AG04450 (cell line): ENCODE measurements around the gene AXL. TPM values are rescaled to one million over a fixed set of nuclear protein-coding genes. Genes with fewer than 3 reads are reported as not detected.
"Not testable (repeated sequence)": the region's sequence is repeated elsewhere in the genome, so short reads cannot be mapped to it uniquely, and the experiment has no call there.

Source experiments
- CTCF ChIA-PET: fragments of 300-600, 350-600 bp; formaldehyde crosslinking; extraction: SDS; loops from one replicate; lab custom pipeline; 2022; ENCODE audit warnings: antibody characterized with exemption, inconsistent platforms; lab: Charles Lee
- POLR2A ChIA-PET: fragments of 350-600 bp; formaldehyde crosslinking; extraction: SDS; loops from one replicate; lab custom pipeline; 2021; ENCODE audit warnings: antibody characterized with exemption, inconsistent platforms; lab: Yijun Ruan, JAX
- DNase-seq: peaks from one replicate; pipeline ENCODE4 v3.0.0-alpha.2; 2011; ENCODE audit warnings: low read depth, low spot score
- H3K27ac ChIP-seq: one replicate; pipeline ENCODE4 v1.5.1; 2012; ENCODE audit warnings: low read depth, low read length, control low read depth
- H3K27me3 ChIP-seq: one replicate; pipeline ENCODE4 v1.6.0; 2012; ENCODE audit warnings: low read length; ENCODE audit not compliant: control insufficient read depth, insufficient read depth
- H3K4me3 ChIP-seq: 2 replicates; pipeline ENCODE4 v1.5.1; 2011; ENCODE audit warnings: mild to moderate bottlenecking, low read depth, low read length, control low read depth
- H3K9me3 ChIP-seq: 2 replicates; pipeline ENCODE4 v1.5.1; 2012; ENCODE audit warnings: low read length; ENCODE audit not compliant: control insufficient read depth, insufficient read depth
- CTCF ChIP-seq: IDR thresholded peaks from 2 replicates; pipeline ENCODE4 v1.5.1; 2011; ENCODE audit warnings: low read depth, low read length, control low read depth, inconsistent platforms
- polyA plus RNA-seq: library from polyadenylated mRNA; depleted of rRNA; stranded (reverse); fragments of >200 nt; gene quantifications from 2 replicates; pipeline ENCODE4 v1.2.3, GENCODE V29; 2011

AXL gene
- polyA plus RNA-seq, 1 experiment: 210 TPM

- no peak for DNase-seq
- no peak overlapping the region for H3K4me3 ChIP-seq
- CTCF ChIA-PET: no interaction called here
- H3K9me3 ChIP-seq: no peaks in the 10 kb centered on the region
- POLR2A ChIA-PET: no interaction called here
- no peak overlapping the region for H3K27ac ChIP-seq
- H3K27me3 ChIP-seq: no peaks in the 10 kb centered on the region
- no peak for TF ChIP-seq CTCF
These were observed 54.1 kb downstream of the AXL start for GRCh38 chr19:41273076-41273475.

GRCh38 chr19:41274802-41275201 is 55.8 kb downstream of the AXL start:
- Histone ChIP-seq H3K4me3 (no peak overlapping the region), H3K27ac (no peak overlapping the region), H3K27me3 (no peaks in the 10 kb centered on the region), H3K9me3 (no peaks in the 10 kb centered on the region)
- POLR2A ChIA-PET: interaction anchor here (0.7 kb wide), 1 partner anchor 11 kb away, joined by 5 read pairs; the partner anchor contains the start of gene HNRNPUL1
- DNase-seq: no peak
- CTCF ChIA-PET: interaction anchor here (1.1 to 1.2 kb wide), 2 partner anchors 12 to 34 kb away, joined by 3 to 4 read pairs; no protein-coding TSS in a partner anchor
- no peak for TF ChIP-seq CTCF

- no peak for DNase-seq
- Histone ChIP-seq H3K27ac (no peak overlapping the region), H3K4me3 (no peak overlapping the region), H3K27me3 (no peaks in the 10 kb centered on the region), H3K9me3 (no peaks in the 10 kb centered on the region)
- POLR2A ChIA-PET: no interaction called here
- no peak for TF ChIP-seq CTCF
- CTCF ChIA-PET: interaction anchor here (0.5 kb wide), 1 partner anchor 72 kb away, joined by 11 read pairs; no protein-coding TSS in a partner anchor
These were observed 57.2 kb downstream of the AXL start for GRCh38 chr19:41276231-41276630.

- H3K4me3 ChIP-seq: no peak overlapping the region
- no peak for TF ChIP-seq CTCF
- CTCF ChIA-PET: interaction anchor here (0.6 to 1.0 kb wide), 2 partner anchors 16 to 31 kb away, joined by 3 read pairs; no protein-coding TSS in a partner anchor
- H3K9me3 ChIP-seq: no peaks in the 10 kb centered on the region
- H3K27me3 ChIP-seq: no peaks in the 10 kb centered on the region
- H3K27ac ChIP-seq: no peak overlapping the region
- DNase-seq: no peak
- POLR2A ChIA-PET: interaction anchor here (0.7 kb wide), 1 partner anchor 524 kb away, joined by 5 read pairs; no protein-coding TSS in a partner anchor
These were observed 59.5 kb downstream of the AXL start for GRCh38 chr19:41278478-41278877.

- Histone ChIP-seq H3K27me3 (no peaks in the 10 kb centered on the region), H3K27ac (no peak overlapping the region), H3K4me3 (no peak overlapping the region), H3K9me3 (no peaks in the 10 kb centered on the region)
- ChIA-PET POLR2A (interaction anchor here (1.0 kb wide), 1 partner anchor 16 kb away, joined by 4 read pairs; no protein-coding TSS in a partner anchor), CTCF (interaction anchor here (0.6 to 1.4 kb wide), 2 partner anchors 20 to 26 kb away, joined by 3 read pairs; no protein-coding TSS in a partner anchor)
- DNase-seq: no peak
- TF ChIP-seq CTCF: no peak
These were observed 69.9 kb downstream of the AXL start for GRCh38 chr19:41288673-41289530.

GRCh38 chr19:41289814-41290213 is 70.8 kb downstream of the AXL start:
- H3K9me3 ChIP-seq, H3K27me3 ChIP-seq, H3K4me3 ChIP-seq, H3K27ac ChIP-seq, CTCF ChIA-PET, DNase-seq: not testable (repeated sequence)
- POLR2A ChIA-PET: interaction anchor here (1.0 kb wide), 1 partner anchor 15 kb away, joined by 4 read pairs; no protein-coding TSS in a partner anchor
